ENCODE results near the gene HIP1.
"Not testable (repeated sequence)": the region's sequence is repeated elsewhere in the genome, so short reads cannot be mapped to it uniquely, and the experiment has no call there.

Gene HIP1

DNA sequence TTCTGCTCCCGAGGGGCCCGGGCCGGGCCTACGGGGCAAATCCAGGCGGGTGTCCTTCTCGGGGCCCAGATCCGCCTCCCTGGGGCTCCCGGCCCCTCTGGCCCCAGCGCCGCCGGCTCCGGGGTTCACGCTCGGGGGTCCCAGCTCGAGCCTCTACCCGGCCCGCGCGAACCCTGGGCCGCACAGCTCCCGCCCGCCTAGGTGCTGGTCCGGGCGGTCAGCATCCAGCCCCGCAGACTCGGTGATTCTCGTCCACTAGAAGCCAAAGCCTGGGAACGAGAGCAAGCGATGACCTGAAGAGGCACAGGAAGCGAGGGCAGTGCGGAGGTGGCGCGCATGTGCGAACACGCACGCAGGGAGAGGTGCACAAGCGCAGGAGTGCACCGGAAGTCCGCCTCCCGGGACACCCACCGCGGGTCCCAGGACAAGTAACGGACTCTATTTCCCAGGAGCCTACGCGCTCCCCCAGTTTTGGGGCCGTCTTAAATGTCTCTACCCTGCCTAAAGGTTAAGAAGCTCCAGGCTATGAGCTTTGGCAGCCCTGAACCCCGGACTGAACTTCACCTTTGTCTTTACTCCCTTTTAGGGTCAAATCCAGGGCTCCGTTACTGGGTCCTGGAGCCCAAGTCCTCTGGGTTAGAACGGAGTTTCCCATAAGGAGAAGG, 252.6 kb downstream of the HIP1 start, which contains the start of gene POM121C:
TSS of gene POM121C (minus strand) at position 321 of the 665 bp plus-strand sequence. CDS start 44,803 bp downstream, outside the sequence.
- peak; percentile 88 for DNase-seq (ENCODE audit: low spot score)

DNA sequence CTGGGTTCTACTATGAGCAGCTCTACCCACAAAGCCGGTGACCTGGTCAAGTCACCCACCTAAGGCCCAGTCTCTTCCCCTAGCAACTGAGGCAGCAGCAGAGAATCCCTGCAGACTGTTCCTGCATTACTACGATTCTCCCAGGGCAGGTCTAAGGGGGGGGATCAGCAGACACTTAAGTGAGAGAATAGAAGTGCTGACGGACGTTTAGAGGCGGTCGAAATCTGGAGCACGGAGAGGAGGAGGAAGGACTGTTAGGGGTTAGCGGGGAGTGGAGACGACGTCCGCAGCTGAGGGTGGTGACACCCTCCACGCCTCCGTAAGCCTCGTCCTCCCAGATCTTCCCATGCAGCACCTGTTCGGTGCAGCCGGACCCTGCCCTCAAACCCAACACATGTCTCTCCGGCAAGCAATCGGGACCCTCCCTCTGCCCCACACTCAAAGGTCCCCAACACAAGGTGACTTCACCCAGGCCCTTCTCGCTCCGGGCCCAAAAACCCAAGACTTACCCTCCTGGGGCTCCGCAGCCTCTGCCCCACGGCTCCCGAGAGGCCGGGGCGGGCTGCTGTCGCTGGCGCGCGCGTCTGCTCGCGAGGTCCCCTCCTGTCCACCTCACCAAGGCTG, 253.3 kb downstream of the HIP1 start:
- DNase-seq (ENCODE audit: low spot score): not testable (repeated sequence)

All from CD4-positive, alpha-beta T cell treated with Interleukin-15 for 4 hours (primary cell).